Measurements from ENCODE around the gene ARL13B. TPM values are rescaled to one million over a fixed set of nuclear protein-coding genes. Genes with fewer than 3 reads are reported as not detected.
A peak's percentile ranks its signal among the peaks of the same experiment; 100 is the strongest.

Gene ARL13B
- total and polyA plus RNA-seq, 2 of the 13 experiments (the other 11 are each of a cell fraction or from before 2014, with no cell fraction given) = 2.2 to 9.6 TPM

- TF ChIP-seq PRDM10 (CRISPR knock-in tag; IDR thresholded peaks at IDR 0.05; ENCODE audit: low read depth) = peak; percentile 64; the same call in 1 of the 2 replicates
- TF ChIP-seq KDM3A (CRISPR knock-in tag; IDR thresholded peaks at IDR 0.05; ENCODE audit: low read depth) = 0 out of 2 replicates have a peak, but pooled peaks have one; percentile 48
- TF ChIP-seq JUNB (CRISPR knock-in tag; IDR thresholded peaks at IDR 0.05; ENCODE audit: borderline replicate concordance) = no peak
- no peak for TF ChIP-seq ZNF670 (CRISPR knock-in tag; IDR thresholded peaks at IDR 0.05; ENCODE audit: borderline replicate concordance)
- peak; percentile 96 for TF ChIP-seq PHF20 (CRISPR knock-in tag; IDR thresholded peaks at IDR 0.05)
- peak; percentile 98 for TF ChIP-seq PHF21A (CRISPR knock-in tag; IDR thresholded peaks at IDR 0.05)
- no peak for TF ChIP-seq TRIM22 (IDR thresholded peaks at IDR 0.05)
- peak; percentile 80 for TF ChIP-seq ZBTB20 (CRISPR knock-in tag; IDR thresholded peaks at IDR 0.05; ENCODE audit: borderline replicate concordance, low read depth)
- 0 out of 2 replicates have a peak, but pooled peaks have one; percentile 12 for TF ChIP-seq NFKBIZ (CRISPR knock-in tag; IDR thresholded peaks at IDR 0.05)
- 0 out of 2 replicates have a peak, but pooled peaks have one; percentile 10 for TF ChIP-seq RAD21 (CRISPR knock-in tag; IDR thresholded peaks at IDR 0.05)
- TF ChIP-seq YEATS2 (CRISPR knock-in tag; IDR thresholded peaks at IDR 0.05; ENCODE audit: borderline replicate concordance) = peak; percentile 96
- TF ChIP-seq ZNF318 (CRISPR knock-in tag; IDR thresholded peaks at IDR 0.05) = no peak
- 0 out of 2 replicates have a peak, but pooled peaks have one; percentile 32 for TF ChIP-seq ZNF530 (CRISPR knock-in tag; IDR thresholded peaks at IDR 0.05; ENCODE audit: low read depth)
- TF ChIP-seq ZBTB7B (CRISPR knock-in tag; IDR thresholded peaks at IDR 0.05) = peak; percentile 39; the same call in 1 of the 2 replicates
- TF ChIP-seq ZNF296 (CRISPR knock-in tag; conservative IDR thresholded peaks at IDR 0.05) = no peak
Observed at GRCh38 chr3:94062513-94063404, 82.8 kb downstream of the ARL13B start, which contains the start of the genes DHFR2 and NSUN3 (continued).
